ENCODE results near the gene CIPC. TPM values are rescaled to one million over a fixed set of nuclear protein-coding genes. Genes with fewer than 3 reads are reported as not detected.

The CIPC gene
- polyA plus RNA-seq, 1 donor from 2014 or later, result 36.7 TPM

DNA sequence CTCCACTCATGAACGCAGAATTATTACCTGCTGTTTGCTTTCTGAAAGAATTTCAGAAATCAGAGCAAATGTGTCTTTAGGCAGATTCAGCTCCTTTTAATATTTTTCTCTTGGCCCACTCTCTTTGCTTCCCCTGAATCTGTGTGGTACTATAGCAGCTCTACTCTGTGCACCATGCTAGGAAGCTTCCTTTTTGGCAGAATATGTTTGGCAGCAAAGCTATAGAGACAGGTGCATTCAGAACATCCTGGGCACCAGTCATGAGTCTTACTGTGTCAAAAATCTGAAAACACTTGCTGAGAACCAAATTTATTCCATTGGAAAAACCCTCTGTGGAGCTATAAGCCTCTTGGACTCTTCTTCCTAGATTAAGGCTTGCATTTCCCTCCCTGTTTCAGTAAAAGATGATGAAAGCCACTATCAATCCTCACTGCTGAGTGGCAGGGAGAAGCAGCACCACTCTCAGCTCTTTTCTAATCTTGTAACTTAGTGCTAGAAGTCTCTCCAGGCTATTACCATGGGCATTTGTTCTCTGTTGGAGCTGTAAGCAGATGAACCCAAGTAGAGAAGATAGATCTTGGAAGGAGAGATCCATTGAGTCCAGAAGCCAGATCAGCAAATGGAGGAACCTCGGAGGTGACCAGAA is 18.2 kb downstream of the CIPC start:
- no peaks in the 10 kb centered on the region for H3F3A ChIP-seq (ENCODE audit: insufficient read depth, low read length, poor library complexity, severe bottlenecking)
- peaks cover 9% of the 10 kb centered on the region for H3K36me3 ChIP-seq (ENCODE audit: insufficient read depth, low read length)
- no peaks in the 10 kb centered on the region for H3K79me2 ChIP-seq (replicated peaks; ENCODE audit: insufficient read depth, low read length)
- no peaks in the 10 kb centered on the region for H3K9me3 ChIP-seq (ENCODE audit: low read length)
- no peaks in the 10 kb centered on the region for H4K20me1 ChIP-seq (ENCODE audit: insufficient read depth)
- H2AFZ ChIP-seq (ENCODE audit: low read depth, low read length), result no peak overlapping the region
- H3K9ac ChIP-seq (ENCODE audit: low read length), result no peak overlapping the region
- no peaks in the 10 kb centered on the region for H3K27me3 ChIP-seq (ENCODE audit: insufficient read depth, low read depth, low read length)
- H3K4me2 ChIP-seq (ENCODE audit: low read length), result no peak overlapping the region
- no peak overlapping the region for H3K4me3 ChIP-seq (ENCODE audit: low read length)
- H3K9me2 ChIP-seq (ENCODE audit: insufficient read depth, low read length), result no peaks in the 10 kb centered on the region
- H3K27ac ChIP-seq (ENCODE audit: low read length), result no peak overlapping the region
- no peak for TF ChIP-seq EZH2 (IDR thresholded peaks at IDR 0.05; ENCODE audit: borderline replicate concordance, insufficient read depth, low read length, poor library complexity, severe bottlenecking)

DNA sequence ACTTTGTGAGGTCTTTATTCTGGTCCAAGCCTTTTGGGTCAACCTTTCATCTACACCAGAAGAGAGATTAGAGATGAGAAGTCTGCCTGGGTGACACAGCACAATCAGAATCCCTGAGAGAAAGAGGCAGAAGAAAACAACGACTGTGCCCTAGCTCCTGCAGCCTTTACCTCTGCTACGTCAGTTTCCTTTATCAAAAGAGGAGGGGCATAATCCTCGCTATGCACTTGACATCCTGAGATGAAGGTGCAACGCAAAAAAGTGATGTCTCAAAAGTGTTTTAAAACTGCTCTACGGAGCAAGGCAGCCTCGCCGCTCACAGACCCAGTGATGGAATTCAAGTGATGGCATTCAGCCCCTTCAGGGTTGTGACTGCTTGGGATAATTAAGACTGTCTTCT is 21.8 kb downstream of the CIPC start:
- Histone ChIP-seq H3K79me2 (replicated peaks; ENCODE audit: insufficient read depth, low read length) (no peaks in the 10 kb centered on the region), H3K36me3 (ENCODE audit: insufficient read depth, low read length) (peaks cover 3% of the 10 kb centered on the region), H3K4me2 (ENCODE audit: low read length) (no peak overlapping the region), H4K20me1 (ENCODE audit: insufficient read depth) (no peaks in the 10 kb centered on the region), H2AFZ (ENCODE audit: low read depth, low read length) (no peak overlapping the region), H3K9me2 (ENCODE audit: insufficient read depth, low read length) (no peaks in the 10 kb centered on the region), H3K27me3 (ENCODE audit: insufficient read depth, low read depth, low read length) (peaks cover 16% of the 10 kb centered on the region), H3K9ac (ENCODE audit: low read length) (no peak overlapping the region), H3K9me3 (ENCODE audit: low read length) (no peaks in the 10 kb centered on the region), H3F3A (ENCODE audit: insufficient read depth, low read length, poor library complexity, severe bottlenecking) (no peaks in the 10 kb centered on the region), H3K27ac (ENCODE audit: low read length) (no peak overlapping the region), H3K4me3 (ENCODE audit: low read length) (no peak overlapping the region)
- TF ChIP-seq, protein P1, sequence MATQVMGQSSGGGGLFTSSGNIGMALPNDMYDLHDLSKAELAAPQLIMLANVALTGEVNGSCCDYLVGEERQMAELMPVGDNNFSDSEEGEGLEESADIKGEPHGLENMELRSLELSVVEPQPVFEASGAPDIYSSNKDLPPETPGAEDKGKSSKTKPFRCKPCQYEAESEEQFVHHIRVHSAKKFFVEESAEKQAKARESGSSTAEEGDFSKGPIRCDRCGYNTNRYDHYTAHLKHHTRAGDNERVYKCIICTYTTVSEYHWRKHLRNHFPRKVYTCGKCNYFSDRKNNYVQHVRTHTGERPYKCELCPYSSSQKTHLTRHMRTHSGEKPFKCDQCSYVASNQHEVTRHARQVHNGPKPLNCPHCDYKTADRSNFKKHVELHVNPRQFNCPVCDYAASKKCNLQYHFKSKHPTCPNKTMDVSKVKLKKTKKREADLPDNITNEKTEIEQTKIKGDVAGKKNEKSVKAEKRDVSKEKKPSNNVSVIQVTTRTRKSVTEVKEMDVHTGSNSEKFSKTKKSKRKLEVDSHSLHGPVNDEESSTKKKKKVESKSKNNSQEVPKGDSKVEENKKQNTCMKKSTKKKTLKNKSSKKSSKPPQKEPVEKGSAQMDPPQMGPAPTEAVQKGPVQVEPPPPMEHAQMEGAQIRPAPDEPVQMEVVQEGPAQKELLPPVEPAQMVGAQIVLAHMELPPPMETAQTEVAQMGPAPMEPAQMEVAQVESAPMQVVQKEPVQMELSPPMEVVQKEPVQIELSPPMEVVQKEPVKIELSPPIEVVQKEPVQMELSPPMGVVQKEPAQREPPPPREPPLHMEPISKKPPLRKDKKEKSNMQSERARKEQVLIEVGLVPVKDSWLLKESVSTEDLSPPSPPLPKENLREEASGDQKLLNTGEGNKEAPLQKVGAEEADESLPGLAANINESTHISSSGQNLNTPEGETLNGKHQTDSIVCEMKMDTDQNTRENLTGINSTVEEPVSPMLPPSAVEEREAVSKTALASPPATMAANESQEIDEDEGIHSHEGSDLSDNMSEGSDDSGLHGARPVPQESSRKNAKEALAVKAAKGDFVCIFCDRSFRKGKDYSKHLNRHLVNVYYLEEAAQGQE (IDR thresholded peaks at IDR 0.05; ENCODE audit: borderline replicate concordance), result no peak
- no peak for TF ChIP-seq EP300 (conservative IDR thresholded peaks at IDR 0.05; ENCODE audit: poor library complexity, severe bottlenecking)
- TF ChIP-seq MXI1 (conservative IDR thresholded peaks at IDR 0.05; ENCODE audit: poor library complexity, severe bottlenecking), result no peak
- TF ChIP-seq POLR2AphosphoS5 (IDR thresholded peaks at IDR 0.05), result no peak
- no peak for TF ChIP-seq SMC3 (conservative IDR thresholded peaks at IDR 0.05; ENCODE audit: poor library complexity)
- TF ChIP-seq, protein P2, sequence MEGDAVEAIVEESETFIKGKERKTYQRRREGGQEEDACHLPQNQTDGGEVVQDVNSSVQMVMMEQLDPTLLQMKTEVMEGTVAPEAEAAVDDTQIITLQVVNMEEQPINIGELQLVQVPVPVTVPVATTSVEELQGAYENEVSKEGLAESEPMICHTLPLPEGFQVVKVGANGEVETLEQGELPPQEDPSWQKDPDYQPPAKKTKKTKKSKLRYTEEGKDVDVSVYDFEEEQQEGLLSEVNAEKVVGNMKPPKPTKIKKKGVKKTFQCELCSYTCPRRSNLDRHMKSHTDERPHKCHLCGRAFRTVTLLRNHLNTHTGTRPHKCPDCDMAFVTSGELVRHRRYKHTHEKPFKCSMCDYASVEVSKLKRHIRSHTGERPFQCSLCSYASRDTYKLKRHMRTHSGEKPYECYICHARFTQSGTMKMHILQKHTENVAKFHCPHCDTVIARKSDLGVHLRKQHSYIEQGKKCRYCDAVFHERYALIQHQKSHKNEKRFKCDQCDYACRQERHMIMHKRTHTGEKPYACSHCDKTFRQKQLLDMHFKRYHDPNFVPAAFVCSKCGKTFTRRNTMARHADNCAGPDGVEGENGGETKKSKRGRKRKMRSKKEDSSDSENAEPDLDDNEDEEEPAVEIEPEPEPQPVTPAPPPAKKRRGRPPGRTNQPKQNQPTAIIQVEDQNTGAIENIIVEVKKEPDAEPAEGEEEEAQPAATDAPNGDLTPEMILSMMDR (IDR thresholded peaks at IDR 0.05; ENCODE audit: poor library complexity, severe bottlenecking), result no peak
- no peak for TF ChIP-seq EZH2 (IDR thresholded peaks at IDR 0.05; ENCODE audit: borderline replicate concordance, insufficient read depth, low read length, poor library complexity, severe bottlenecking)
- TF ChIP-seq RAD21 (conservative IDR thresholded peaks at IDR 0.05), result no peak
- TF ChIP-seq TAF1 (IDR thresholded peaks at IDR 0.05; ENCODE audit: low read depth), result no peak

Measured in neural cell (in vitro differentiated cells).